Gastrocnemius medialis (tissue), 4 donors: ENCODE measurements around the gene C20orf96.

ENCODE experiments used
- POLR2A ChIP-seq, 2 donors: fragments of 450-650 bp; IDR thresholded peaks; one replicate each; pipeline ENCODE4 v1.6.1; 2017; ENCODE audit warnings: antibody characterized with exemption in 2 of 2, mild to moderate bottlenecking in 2 of 2, moderate library complexity in 2 of 2
- TF ChIP-seq, protein P1 (sequence below), 5 experiments: fragments of 450-650 bp in 3 of 5; fragments of 200-600 bp in 2 of 5; sonication (generic) in 2 of 5; IDR thresholded peaks in 4 of 5; conservative IDR thresholded peaks in 1 of 5; 1 replicate in 4 of 5; 2 replicates in 1 of 5; pipeline ENCODE4 v1.5.1; 2016 to 2019; ENCODE audit warnings: antibody characterized with exemption in 5 of 5, mild to moderate bottlenecking in 3 of 5, moderate library complexity in 3 of 5

DNA sequence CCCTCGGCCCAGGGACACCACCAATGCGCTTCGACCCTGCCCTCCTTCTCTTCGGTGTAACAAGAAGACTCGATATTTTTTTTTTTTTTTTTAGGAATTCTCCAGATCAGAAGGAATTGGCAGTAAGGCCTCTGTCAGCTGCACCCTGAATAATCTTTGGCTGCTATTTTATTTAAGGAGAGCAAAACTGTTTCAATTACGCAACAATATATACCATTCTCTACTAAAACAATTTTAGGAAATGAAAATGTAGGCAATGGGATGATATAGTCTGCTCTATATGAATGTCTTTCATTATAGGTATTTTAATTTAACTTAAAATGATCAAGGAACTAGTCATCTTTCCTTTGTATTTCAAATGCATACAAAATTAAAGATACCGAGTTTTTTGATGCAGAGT is 20.1 kb upstream of the C20orf96 start:
- TF ChIP-seq POLR2A (IDR thresholded peaks at IDR 0.05) = no peak
- TF ChIP-seq, protein P1, sequence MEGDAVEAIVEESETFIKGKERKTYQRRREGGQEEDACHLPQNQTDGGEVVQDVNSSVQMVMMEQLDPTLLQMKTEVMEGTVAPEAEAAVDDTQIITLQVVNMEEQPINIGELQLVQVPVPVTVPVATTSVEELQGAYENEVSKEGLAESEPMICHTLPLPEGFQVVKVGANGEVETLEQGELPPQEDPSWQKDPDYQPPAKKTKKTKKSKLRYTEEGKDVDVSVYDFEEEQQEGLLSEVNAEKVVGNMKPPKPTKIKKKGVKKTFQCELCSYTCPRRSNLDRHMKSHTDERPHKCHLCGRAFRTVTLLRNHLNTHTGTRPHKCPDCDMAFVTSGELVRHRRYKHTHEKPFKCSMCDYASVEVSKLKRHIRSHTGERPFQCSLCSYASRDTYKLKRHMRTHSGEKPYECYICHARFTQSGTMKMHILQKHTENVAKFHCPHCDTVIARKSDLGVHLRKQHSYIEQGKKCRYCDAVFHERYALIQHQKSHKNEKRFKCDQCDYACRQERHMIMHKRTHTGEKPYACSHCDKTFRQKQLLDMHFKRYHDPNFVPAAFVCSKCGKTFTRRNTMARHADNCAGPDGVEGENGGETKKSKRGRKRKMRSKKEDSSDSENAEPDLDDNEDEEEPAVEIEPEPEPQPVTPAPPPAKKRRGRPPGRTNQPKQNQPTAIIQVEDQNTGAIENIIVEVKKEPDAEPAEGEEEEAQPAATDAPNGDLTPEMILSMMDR (IDR thresholded peaks at IDR 0.05 in 4 of 5, conservative IDR thresholded peaks at IDR 0.05 in 1 of 5) = no peak
